ENCODE results near the gene STX1B. TPM values are rescaled to one million over a fixed set of nuclear protein-coding genes. Genes with fewer than 3 reads are reported as not detected.

The STX1B gene
- total and polyA plus RNA-seq, 2 of the 8 experiments (the other 6 are each of a cell fraction or from before 2014, with no cell fraction given), result 8.9 to 20.2 TPM

DNA sequence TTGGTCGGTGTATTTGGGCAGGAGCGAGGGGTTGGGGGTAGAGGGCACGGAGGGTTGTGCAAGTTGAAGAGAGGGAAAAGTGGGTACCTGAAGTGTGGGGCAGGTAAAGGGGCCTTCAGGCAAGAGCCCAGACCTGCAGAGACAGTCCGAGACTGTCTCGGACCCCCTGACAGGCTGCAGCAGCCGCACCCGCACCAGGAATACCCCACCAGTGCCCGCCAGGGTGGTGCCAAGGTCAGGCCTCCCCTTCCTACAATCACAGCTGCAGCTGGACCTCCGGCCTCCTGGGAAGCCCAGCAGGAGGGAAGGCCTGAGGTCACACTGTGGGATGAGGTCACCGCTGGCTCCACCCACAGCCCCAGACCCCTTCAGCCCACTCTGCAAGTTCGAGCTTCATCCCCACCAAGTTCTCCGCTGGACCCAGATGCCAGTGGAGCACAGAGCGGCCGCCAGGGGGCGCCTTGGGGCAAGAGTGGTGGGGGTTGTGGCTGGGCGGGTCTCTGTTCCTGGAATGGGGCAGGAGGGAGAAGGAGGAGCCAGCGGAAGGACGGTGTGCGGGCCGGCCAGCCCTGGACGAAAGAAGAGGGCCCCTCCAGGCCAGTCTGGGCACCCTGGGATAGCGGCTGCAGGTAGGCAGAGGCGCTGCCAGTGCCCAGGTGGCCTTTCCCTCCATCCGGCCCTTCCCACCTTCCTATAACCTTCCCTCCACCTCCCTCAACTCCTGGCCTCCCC is 25.6 kb downstream of the STX1B start, which contains the start of gene HSD3B7:
Gene HSD3B7 (plus strand): TSS at position 539 of the 732 bp plus-strand sequence. CDS start 452 bp downstream, outside the sequence.
- H4K20me1 ChIP-seq (replicated peaks in 1 of 2; ENCODE audit: control insufficient read depth in 1 of 2, insufficient read depth in 2 of 2, low read length in 2 of 2), result peaks cover 0 to 14% of the 10 kb centered on the region in 2 experiments
- H3K18ac ChIP-seq (ENCODE audit: extremely low read depth, low read length), result peak within 1 kb of the TSS; percentile 38
- H2BK120ac ChIP-seq (replicated peaks; ENCODE audit: low read depth, low read length), result no peak within 1 kb of the TSS
- H3K4ac ChIP-seq (replicated peaks; ENCODE audit: insufficient read length, low read depth, low read length), result no peak within 1 kb of the TSS
- no peaks in the 10 kb centered on the region for H3K79me1 ChIP-seq (ENCODE audit: low read depth, low read length)
- H2BK20ac ChIP-seq (ENCODE audit: low read length), result no peak within 1 kb of the TSS
- WGBS, 2 experiments (ENCODE audit: extremely low coverage in 1 of 2, insufficient coverage in 1 of 2, insufficient read length in 1 of 2, insufficient replicate concordance in 2 of 2, low coverage in 1 of 2, low lambda C conversion rate in 2 of 2, missing lambda C conversion rate in 1 of 2), result 54% methylated on average over 15 of the region's 24 CpGs; no CpG with 5 or more reads in 1 of the 2 experiments
- H2BK15ac ChIP-seq (ENCODE audit: low read length), result peak within 1 kb of the TSS; percentile 93; the same call in 1 of the 2 replicates
- H3K14ac ChIP-seq (ENCODE audit: insufficient read length), result no peak within 1 kb of the TSS
- peaks cover 3% of the 10 kb centered on the region; the same call in 1 of the 2 replicates for H3K23me2 ChIP-seq (ENCODE audit: low read depth, low read length)
- H2BK5ac ChIP-seq (ENCODE audit: low read depth, low read length), result peak within 1 kb of the TSS; percentile 78; the same call in 1 of the 2 replicates
- no peak within 1 kb of the TSS for H4K5ac ChIP-seq (ENCODE audit: insufficient read length, low read depth, low read length)
- no peak for FAIRE-seq
- H3K36me3 ChIP-seq (ENCODE audit: control insufficient read depth in 2 of 4, insufficient read depth in 4 of 4, low read length in 3 of 4), result peaks cover 8 to 23% (median 15%) of the 10 kb centered on the region in 4 experiments; a peak in 6 of 8 replicates
- H3K56ac ChIP-seq (replicated peaks; ENCODE audit: insufficient read length, low read depth, low read length), result peak within 1 kb of the TSS; percentile 26
- no peak within 1 kb of the TSS; the same call in 1 of the 2 replicates for H2BK12ac ChIP-seq (ENCODE audit: low read depth, low read length)
- H2AK5ac ChIP-seq (ENCODE audit: low read depth, low read length), result no peak within 1 kb of the TSS
- H4K8ac ChIP-seq (ENCODE audit: extremely low read depth, insufficient read depth, low read length), result peak within 1 kb of the TSS; percentile 78; the same call in 1 of the 2 replicates
- no peaks in the 10 kb centered on the region for H3K27me3 ChIP-seq (replicated peaks in 1 of 4; ENCODE audit: control insufficient read depth in 3 of 4, extremely low read depth in 1 of 4, insufficient read depth in 3 of 4, low read length in 3 of 4)
- H3K9ac ChIP-seq (replicated peaks in 1 of 4; ENCODE audit: extremely low read depth in 1 of 4, low read depth in 3 of 4, low read length in 3 of 4), result peak within 1 kb of the TSS in 2 of 4 experiments; percentile 10 to 20; a peak in 1 of 7 replicates
- POLR2A ChIA-PET (ENCODE audit: partially characterized antibody), result interaction anchor here (0.6 to 5.9 kb wide), 35 partner anchors 8 to 458 kb away, joined by 3 to 45 read pairs (median 4); partner anchors contain the start of genes KAT8, STX4, VKORC1 and ZNF646
- H3K4me1 ChIP-seq (replicated peaks in 1 of 4; ENCODE audit: control insufficient read depth in 3 of 4, insufficient read depth in 4 of 4, low read length in 3 of 4), result peaks cover 0 to 5% (median 2%) of the 10 kb centered on the region in 4 experiments; a peak in 4 of 7 replicates
- H3K4me3 ChIP-seq (ENCODE audit: extremely low read depth in 1 of 4, insufficient read depth in 2 of 4, low read depth in 3 of 4, low read length in 4 of 4), result peak within 1 kb of the TSS in 3 of 4 experiments; percentile 20 to 50 (median 40); a peak in 5 of 8 replicates
- DNase-seq (ENCODE audit: low read depth in 1 of 2, low spot score in 2 of 2), result peak; percentile 74 to 100
- no peak within 1 kb of the TSS for H2AFZ ChIP-seq (ENCODE audit: low read length)
- no peaks in the 10 kb centered on the region for H3K9me3 ChIP-seq (ENCODE audit: insufficient read depth in 2 of 2, low read depth in 1 of 2, low read length in 1 of 2)
- peak within 1 kb of the TSS; percentile 17 to 71; a peak in 3 of 4 replicates for H3K4me2 ChIP-seq (ENCODE audit: insufficient read depth in 1 of 2, low read depth in 2 of 2, low read length in 2 of 2)
- CTCF ChIA-PET (ENCODE audit: partially characterized antibody), result interaction anchor here (0.6 to 5.5 kb wide), 47 partner anchors 9 to 1297 kb away, joined by 3 to 39 read pairs (median 5); partner anchors contain the start of genes KAT8, PRSS8, STX4 and ZNF646
- no peaks in the 10 kb centered on the region for H3K79me2 ChIP-seq (ENCODE audit: control insufficient read depth in 1 of 2, insufficient read depth in 2 of 2, low read length in 2 of 2)
- H4K91ac ChIP-seq (replicated peaks; ENCODE audit: insufficient read length, low read length), result no peak within 1 kb of the TSS
- no peak within 1 kb of the TSS for H3K27ac ChIP-seq (ENCODE audit: low read depth, low read length)
- H3K23ac ChIP-seq (ENCODE audit: insufficient read length), result no peak within 1 kb of the TSS
- TF ChIP-seq TEAD4 (IDR thresholded peaks at IDR 0.05; ENCODE audit: low read depth, low read length) (peak; percentile 29; the same call in 1 of the 2 replicates), BCL11A (IDR thresholded peaks at IDR 0.05; ENCODE audit: low read depth in 2 of 2, low read length in 2 of 2) (no peak), KDM5A (IDR thresholded peaks at IDR 0.05; ENCODE audit: low read length) (no peak), KDM1A (IDR thresholded peaks at IDR 0.05; ENCODE audit: borderline replicate concordance, low read length) (no peak), E2F6 (IDR thresholded peaks at IDR 0.05) (no peak), MAFK (IDR thresholded peaks at IDR 0.05; ENCODE audit: low read depth, low read length) (no peak), EZH2 (IDR thresholded peaks at IDR 0.05; ENCODE audit: low read depth, low read length, severe bottlenecking) (no peak), RAD21 (IDR thresholded peaks at IDR 0.05 in 1 of 2, conservative IDR thresholded peaks at IDR 0.05 in 1 of 2; ENCODE audit: low read depth in 2 of 2, low read length in 2 of 2) (peak; percentile 79 to 84), BRCA1 (IDR thresholded peaks at IDR 0.05; ENCODE audit: low read depth, low read length) (no peak), TCF12 (IDR thresholded peaks at IDR 0.05; ENCODE audit: low read depth, low read length) (no peak)
